Breast epithelium (tissue), 3 donors: ENCODE results near the gene SRRM1.

Source experiments
- POLR2A ChIP-seq: fragments of 450-650 bp; IDR thresholded peaks from one replicate; pipeline ENCODE4 v1.6.1; 2016; ENCODE audit warnings: antibody characterized with exemption, mild to moderate bottlenecking, moderate library complexity
- POLR2AphosphoS5 ChIP-seq, 3 donors: sonication (generic); formaldehyde crosslinking; IDR thresholded peaks; one replicate each; pipeline ENCODE4 v1.6.1; 2017; ENCODE audit warnings: antibody characterized with exemption in 3 of 3
- TF ChIP-seq, protein P1 (sequence below), 3 donors: fragments of 450-650 bp; IDR thresholded peaks; one replicate each; pipeline ENCODE4 v1.5.1; 2016 to 2017; ENCODE audit warnings: antibody characterized with exemption in 3 of 3, mild to moderate bottlenecking in 3 of 3, moderate library complexity in 3 of 3

DNA sequence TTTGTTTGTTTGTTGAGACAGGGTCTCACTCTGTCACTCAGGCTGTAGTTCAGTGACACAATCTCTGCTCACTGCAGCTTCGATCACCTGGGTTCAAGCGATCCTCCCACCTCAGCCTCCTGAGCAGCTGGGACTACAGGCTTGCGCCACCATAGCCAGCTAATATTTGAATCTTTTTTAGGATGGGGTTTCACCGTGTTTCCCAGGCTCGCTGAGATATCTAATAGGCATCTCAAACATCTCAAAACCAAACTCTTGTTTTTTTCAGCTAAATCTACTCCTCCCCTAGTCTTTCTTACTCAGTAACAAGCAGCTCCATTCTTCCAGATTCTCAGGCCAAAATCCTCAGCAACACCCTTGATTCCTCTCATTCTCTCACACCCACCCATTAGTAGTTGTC is 22.0 kb upstream of the SRRM1 start:
- TF ChIP-seq, protein P1, sequence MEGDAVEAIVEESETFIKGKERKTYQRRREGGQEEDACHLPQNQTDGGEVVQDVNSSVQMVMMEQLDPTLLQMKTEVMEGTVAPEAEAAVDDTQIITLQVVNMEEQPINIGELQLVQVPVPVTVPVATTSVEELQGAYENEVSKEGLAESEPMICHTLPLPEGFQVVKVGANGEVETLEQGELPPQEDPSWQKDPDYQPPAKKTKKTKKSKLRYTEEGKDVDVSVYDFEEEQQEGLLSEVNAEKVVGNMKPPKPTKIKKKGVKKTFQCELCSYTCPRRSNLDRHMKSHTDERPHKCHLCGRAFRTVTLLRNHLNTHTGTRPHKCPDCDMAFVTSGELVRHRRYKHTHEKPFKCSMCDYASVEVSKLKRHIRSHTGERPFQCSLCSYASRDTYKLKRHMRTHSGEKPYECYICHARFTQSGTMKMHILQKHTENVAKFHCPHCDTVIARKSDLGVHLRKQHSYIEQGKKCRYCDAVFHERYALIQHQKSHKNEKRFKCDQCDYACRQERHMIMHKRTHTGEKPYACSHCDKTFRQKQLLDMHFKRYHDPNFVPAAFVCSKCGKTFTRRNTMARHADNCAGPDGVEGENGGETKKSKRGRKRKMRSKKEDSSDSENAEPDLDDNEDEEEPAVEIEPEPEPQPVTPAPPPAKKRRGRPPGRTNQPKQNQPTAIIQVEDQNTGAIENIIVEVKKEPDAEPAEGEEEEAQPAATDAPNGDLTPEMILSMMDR (IDR thresholded peaks at IDR 0.05), result no peak
- no peak for TF ChIP-seq POLR2AphosphoS5 (IDR thresholded peaks at IDR 0.05)
- no peak for TF ChIP-seq POLR2A
